Heart left ventricle (tissue), 13 donors: ENCODE data around the gene FANCE.

Experiments used
- CTCF ChIP-seq, 12 donors: fragments of 200-600 bp; sonication (generic) in 4 of 12; IDR thresholded peaks; one replicate each; pipeline versions ENCODE4 v1.5.0 to v1.8.0; 2018 to 2022; ENCODE audit warnings: antibody characterized with exemption in 12 of 12, mild to moderate bottlenecking in 5 of 12
- POLR2A ChIP-seq, 2 donors: fragments of 450-650 bp; IDR thresholded peaks; one replicate each; pipeline ENCODE4 v1.6.1; 2017; ENCODE audit warnings: antibody characterized with exemption in 2 of 2, mild to moderate bottlenecking in 2 of 2, moderate library complexity in 2 of 2
- donor health status: ischemic (EF 13 %, LVEDD 7.1; RV severe dilation, severe dysfunction).
- donor health status: DM: no; HTN: yes; CAD: no.
- donor health status: DM: no; HTN: no; CAD: no.
- donor health status: ischemic (EF 25% LVEDD 6.9; RV normal size, moderate dysfunction).
- donor health status: ischemic (EF 25% LVEDD 5.7; RV mildly dilated, moderate dysfunction).
- donor health status: ischemic (EF 35%, LVEDD 5.7; RV mildly dilated, moderate dysfunction).
- donor health status: nonischemic (EF 11% LVEDD 7.7; RV severe dilation, severe dysfunction).
- donor health status: DM: yes; HTN: yes; CAD: no.
- donor health status: PGD.
- donor health status: ischemic (EF 29% LVEDD 5.4; RV normal size, mild dysfunction).
- donor health status: nonischemic (EF 23%, LVEDD 6.1; RV moderate dilation, normal function).

DNA sequence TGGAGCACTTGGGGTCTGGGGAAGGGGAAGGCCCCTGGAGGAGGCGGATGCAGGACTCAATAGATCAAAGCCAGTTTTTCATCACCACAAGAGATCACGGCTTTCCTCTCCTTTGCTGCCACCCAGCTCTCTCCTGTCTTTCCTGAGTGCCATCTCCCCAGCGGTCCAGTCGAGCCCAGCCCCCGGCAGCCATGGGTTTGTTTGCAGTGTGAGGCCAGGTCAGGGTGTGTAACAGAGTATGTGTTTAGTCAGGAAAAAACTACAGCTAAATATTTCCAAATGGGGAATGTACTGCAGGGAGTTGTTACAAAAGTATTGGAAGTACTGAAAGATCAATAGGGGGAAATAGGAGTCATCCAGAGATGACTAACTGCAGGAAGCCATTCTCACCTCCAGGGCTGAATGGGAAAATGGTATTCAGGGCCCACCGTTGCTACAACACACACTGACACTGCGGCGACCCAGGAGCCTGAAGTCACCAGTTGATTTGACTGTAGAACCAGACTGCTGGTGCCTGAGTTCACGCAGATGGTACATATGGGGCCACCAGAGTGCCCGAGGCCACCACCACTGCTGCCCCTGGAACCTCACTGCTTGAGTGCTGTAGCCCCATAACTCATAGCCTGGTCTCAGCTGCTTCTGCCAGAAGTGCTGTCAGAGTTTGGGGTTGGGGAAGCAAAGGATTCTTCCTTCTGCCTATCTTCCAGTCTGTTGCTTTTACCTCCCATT lies 23.6 kb upstream of the FANCE start:
- TF ChIP-seq POLR2A (IDR thresholded peaks at IDR 0.05) (no peak), CTCF (IDR thresholded peaks at IDR 0.05) (no peak)
